Vagina (tissue), 2 donors: Measurements from ENCODE around the gene CPSF4. TPM values are rescaled to one million over a fixed set of nuclear protein-coding genes. Genes with fewer than 3 reads are reported as not detected.

Source experiments
- DNase-seq, 2 donors: peaks; one replicate each; pipeline ENCODE4 v3.0.0-alpha.2; 2017; ENCODE audit errors: extremely low spot score in 2 of 2
- H3K27ac ChIP-seq: fragments of 200-600 bp; sonication (generic); one replicate; pipeline ENCODE4 v1.5.1; 2019
- H3K27me3 ChIP-seq: fragments of 200-600 bp; sonication (generic); one replicate; pipeline ENCODE4 v1.5.1; 2019
- H3K36me3 ChIP-seq, 2 donors: fragments of 200-600 bp; sonication (generic); one replicate each; pipeline ENCODE4 v1.5.1; 2017 to 2019
- H3K4me1 ChIP-seq: fragments of 200-600 bp; sonication (generic); one replicate; pipeline ENCODE4 v1.5.1; 2019
- H3K4me3 ChIP-seq, 2 donors: fragments of 200-600 bp; sonication (generic); 1 replicate in 1 of 2; 2 replicates in 1 of 2; pipeline ENCODE4 v1.5.1; 2016 to 2019
- H3K9me3 ChIP-seq: fragments of 200-600 bp; sonication (generic); one replicate; pipeline ENCODE4 v1.5.1; 2019
- POLR2A ChIP-seq, 2 donors: fragments of 450-650 bp; IDR thresholded peaks; one replicate each; pipeline ENCODE4 v1.6.1; 2017; ENCODE audit warnings: antibody characterized with exemption in 2 of 2, mild to moderate bottlenecking in 2 of 2, moderate library complexity in 2 of 2
- POLR2AphosphoS5 ChIP-seq, 2 donors: sonication (generic); formaldehyde crosslinking; IDR thresholded peaks; one replicate each; pipeline ENCODE4 v1.9.0; 2017; ENCODE audit warnings: antibody characterized with exemption in 2 of 2, mild to moderate bottlenecking in 2 of 2, low read depth in 1 of 2; ENCODE audit not compliant: insufficient read depth in 1 of 2
- intact Hi-C: fragments of 100-400 bp; cut with DNase I; formaldehyde crosslinking; loops from one replicate; pipeline ENCODE4 v1.15.1; 2023
- total RNA-seq: library from RNA; depleted of rRNA; stranded (reverse); fragments of >200 nt; gene quantifications from one replicate; pipeline ENCODE4 v1.2.3, GENCODE V29; 2016
- TF ChIP-seq, protein P1 (sequence below), 3 experiments: fragments of 450-650 bp in 2 of 3; fragments of 200-600 bp in 1 of 3; sonication (generic) in 1 of 3; IDR thresholded peaks; one replicate each; pipeline ENCODE4 v1.5.1; 2017 to 2019; ENCODE audit warnings: antibody characterized with exemption in 3 of 3, mild to moderate bottlenecking in 2 of 3, moderate library complexity in 2 of 3

Gene CPSF4
- total RNA-seq, 1 donor from 2014 or later = 23.8 TPM

- TF ChIP-seq, protein P1, sequence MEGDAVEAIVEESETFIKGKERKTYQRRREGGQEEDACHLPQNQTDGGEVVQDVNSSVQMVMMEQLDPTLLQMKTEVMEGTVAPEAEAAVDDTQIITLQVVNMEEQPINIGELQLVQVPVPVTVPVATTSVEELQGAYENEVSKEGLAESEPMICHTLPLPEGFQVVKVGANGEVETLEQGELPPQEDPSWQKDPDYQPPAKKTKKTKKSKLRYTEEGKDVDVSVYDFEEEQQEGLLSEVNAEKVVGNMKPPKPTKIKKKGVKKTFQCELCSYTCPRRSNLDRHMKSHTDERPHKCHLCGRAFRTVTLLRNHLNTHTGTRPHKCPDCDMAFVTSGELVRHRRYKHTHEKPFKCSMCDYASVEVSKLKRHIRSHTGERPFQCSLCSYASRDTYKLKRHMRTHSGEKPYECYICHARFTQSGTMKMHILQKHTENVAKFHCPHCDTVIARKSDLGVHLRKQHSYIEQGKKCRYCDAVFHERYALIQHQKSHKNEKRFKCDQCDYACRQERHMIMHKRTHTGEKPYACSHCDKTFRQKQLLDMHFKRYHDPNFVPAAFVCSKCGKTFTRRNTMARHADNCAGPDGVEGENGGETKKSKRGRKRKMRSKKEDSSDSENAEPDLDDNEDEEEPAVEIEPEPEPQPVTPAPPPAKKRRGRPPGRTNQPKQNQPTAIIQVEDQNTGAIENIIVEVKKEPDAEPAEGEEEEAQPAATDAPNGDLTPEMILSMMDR (IDR thresholded peaks at IDR 0.05) = no peak
- TF ChIP-seq POLR2A (IDR thresholded peaks at IDR 0.05) (no peak), POLR2AphosphoS5 (IDR thresholded peaks at IDR 0.05; ENCODE audit: insufficient read depth in 1 of 2, low read depth in 1 of 2) (no peak)
- Histone ChIP-seq H3K27me3 (no peaks in the 10 kb centered on the region), H3K27ac (no peak overlapping the region), H3K4me1 (peaks cover 44% of the 10 kb centered on the region), H3K9me3 (no peaks in the 10 kb centered on the region), H3K4me3 (no peak overlapping the region), H3K36me3 (peaks cover 0 to 59% of the 10 kb centered on the region in 2 donors)
- no peak for DNase-seq
- intact Hi-C loops = no loop called here
These were observed 20.3 kb downstream of the CPSF4 start for GRCh38 chr7:99459087-99459486.

- DNase-seq = no peak
- Histone ChIP-seq H3K4me3 (no peak overlapping the region), H3K9me3 (no peaks in the 10 kb centered on the region), H3K27ac (no peak overlapping the region), H3K27me3 (no peaks in the 10 kb centered on the region), H3K4me1 (peaks cover 59% of the 10 kb centered on the region), H3K36me3 (peaks cover 0 to 46% of the 10 kb centered on the region in 2 donors)
- TF ChIP-seq POLR2AphosphoS5 (IDR thresholded peaks at IDR 0.05; ENCODE audit: insufficient read depth in 1 of 2, low read depth in 1 of 2) (no peak), POLR2A (IDR thresholded peaks at IDR 0.05) (no peak)
- TF ChIP-seq, protein P1 (IDR thresholded peaks at IDR 0.05) = no peak
- intact Hi-C loops = no loop called here
These were observed 21.9 kb downstream of the CPSF4 start for GRCh38 chr7:99460651-99461050.

- Histone ChIP-seq H3K27me3 (no peaks in the 10 kb centered on the region), H3K27ac (no peak overlapping the region), H3K36me3 (peaks cover 0 to 41% of the 10 kb centered on the region in 2 donors), H3K4me3 (no peak overlapping the region), H3K9me3 (no peaks in the 10 kb centered on the region), H3K4me1 (peaks cover 59% of the 10 kb centered on the region)
- no peak for DNase-seq
- TF ChIP-seq, protein P1 (IDR thresholded peaks at IDR 0.05) = no peak
- intact Hi-C loops = no loop called here
These were observed 22.5 kb downstream of the CPSF4 start for GRCh38 chr7:99461221-99461620.

DNA sequence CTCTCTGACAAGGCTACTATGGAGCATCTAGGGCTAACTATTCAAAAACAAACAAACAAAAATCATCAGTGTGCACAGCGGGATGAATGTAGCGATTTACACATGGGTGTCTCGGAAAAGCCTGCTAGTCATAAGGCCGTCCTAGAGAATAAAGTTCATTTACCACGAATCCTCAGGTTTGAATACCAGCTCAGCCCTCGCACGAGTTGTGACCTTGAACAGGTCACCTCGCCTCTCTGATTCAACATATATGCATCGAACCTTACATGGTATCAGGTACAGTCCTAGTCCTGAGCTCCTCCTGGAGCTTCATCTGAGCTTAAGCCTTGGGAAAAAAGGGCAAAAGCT, 26.7 kb downstream of the CPSF4 start:
- TF ChIP-seq POLR2AphosphoS5 (IDR thresholded peaks at IDR 0.05; ENCODE audit: insufficient read depth in 1 of 2, low read depth in 1 of 2) (no peak), POLR2A (IDR thresholded peaks at IDR 0.05) (no peak)
- TF ChIP-seq, protein P1 (IDR thresholded peaks at IDR 0.05) = no peak
- Histone ChIP-seq H3K27me3 (no peaks in the 10 kb centered on the region), H3K9me3 (no peaks in the 10 kb centered on the region), H3K36me3 (peaks cover 0 to 15% of the 10 kb centered on the region in 2 donors), H3K4me1 (peaks cover 51% of the 10 kb centered on the region), H3K27ac (peak overlapping the region; percentile 73), H3K4me3 (peak overlapping the region; percentile 83 to 85)
- DNase-seq = no peak
- intact Hi-C loops = no loop called here

- no peak overlapping the region for H3K27ac ChIP-seq
- peaks cover 24% of the 10 kb centered on the region for H3K4me1 ChIP-seq
- H3K36me3 ChIP-seq = peaks cover 0 to 5% of the 10 kb centered on the region in 2 donors
- H3K27me3 ChIP-seq = no peaks in the 10 kb centered on the region
- no peaks in the 10 kb centered on the region for H3K9me3 ChIP-seq
- no peak for DNase-seq
- no peak for TF ChIP-seq POLR2A (IDR thresholded peaks at IDR 0.05)
- TF ChIP-seq POLR2AphosphoS5 (IDR thresholded peaks at IDR 0.05; ENCODE audit: insufficient read depth in 1 of 2, low read depth in 1 of 2) = no peak
- TF ChIP-seq, protein P1 (IDR thresholded peaks at IDR 0.05) = no peak
- intact Hi-C loops = no loop called here
- no peak overlapping the region for H3K4me3 ChIP-seq
These were observed 29.7 kb downstream of the CPSF4 start for GRCh38 chr7:99468336-99468918.
